ENCODE data around the gene DCDC2. TPM values are rescaled to one million over a fixed set of nuclear protein-coding genes. Genes with fewer than 3 reads are reported as not detected.

The DCDC2 gene
- total and polyA plus RNA-seq, 2 donors (not counting 3 experiments of a cell fraction or from before 2014, with no cell fraction given) = not detected

- CTCF ChIA-PET = no interaction called here
- dilution Hi-C loops (cut with MboI; ENCODE audit: extremely low pct_ligation_motif_present, low sequenced_read_pairs) = no loop called here
- no peak for FAIRE-seq
Measured at GRCh38 chr6:24139639-24140038, 218.2 kb downstream of the DCDC2 start.

More at GRCh38 chr6:24139639-24140038, 218.2 kb downstream of the DCDC2 start:
- intact Hi-C loops (cut with micrococcal nuclease) = no loop called here
- Histone ChIP-seq H3K4me2 (ENCODE audit: insufficient read depth, low read length) (no peak overlapping the region), H3K9me1 (replicated peaks; ENCODE audit: control insufficient read depth, extremely low read depth, insufficient read depth, low read length) (no peaks in the 10 kb centered on the region), H3K9me3 (replicated peaks; ENCODE audit: control insufficient read depth, insufficient read depth, low read length) (peaks cover 2% of the 10 kb centered on the region), H2AFZ (ENCODE audit: low read depth, low read length) (no peak overlapping the region), H3K27ac (ENCODE audit: insufficient read depth, low read depth, low read length) (no peak overlapping the region), H4K20me1 (replicated peaks; ENCODE audit: control insufficient read depth, extremely low read depth, insufficient read depth, low read length) (no peaks in the 10 kb centered on the region), H3K4me1 (ENCODE audit: control insufficient read depth, extremely low read depth, insufficient read depth, low read length) (no peaks in the 10 kb centered on the region), H3K9ac (replicated peaks; ENCODE audit: extremely low read depth, insufficient read depth, low read length) (no peak overlapping the region), H3K79me2 (ENCODE audit: control insufficient read depth, insufficient read depth, low read length) (no peaks in the 10 kb centered on the region), H3K36me3 (ENCODE audit: control insufficient read depth in 2 of 2, extremely low read depth in 1 of 2, insufficient read depth in 2 of 2, low read length in 2 of 2) (no peaks in the 10 kb centered on the region), H3K27me3 (ENCODE audit: control insufficient read depth in 2 of 2, insufficient read depth in 2 of 2, low read length in 2 of 2) (no peaks in the 10 kb centered on the region), H3K4me3 (replicated peaks in 1 of 3; ENCODE audit: insufficient read depth in 1 of 3, low read depth in 1 of 3, low read length in 3 of 3) (no peak overlapping the region)
- no peak for DNase-seq (ENCODE audit: low read depth, low spot score)
- POLR2A ChIA-PET = no interaction called here
- TF ChIP-seq POLR2AphosphoS5 (IDR thresholded peaks at IDR 0.05; ENCODE audit: insufficient read depth, low read depth, low read length) = no peak
- no peak for TF ChIP-seq EZH2 (IDR thresholded peaks at IDR 0.05; ENCODE audit: borderline replicate concordance, low read depth, low read length, severe bottlenecking)
- TF ChIP-seq CTCF (IDR thresholded peaks at IDR 0.05; ENCODE audit: extremely low read depth in 1 of 2, insufficient read depth in 1 of 2, low read depth in 1 of 2, low read length in 2 of 2) = no peak
- no peak for TF ChIP-seq MAX (IDR thresholded peaks at IDR 0.05; ENCODE audit: insufficient read depth, insufficient read length)
- TF ChIP-seq JUN (IDR thresholded peaks at IDR 0.05; ENCODE audit: borderline replicate concordance, insufficient read depth, insufficient read length, low read depth) = no peak
- no TSS peak for BruUV-seq (replicated peaks)
